Measurements from ENCODE around the gene DNMT1. TPM values are rescaled to one million over a fixed set of nuclear protein-coding genes. Genes with fewer than 3 reads are reported as not detected.

The DNMT1 gene
- polyA plus RNA-seq, 1 experiment: 60.7 TPM

GRCh38 chr19:10187315-10187714, 7.4 kb downstream of the DNMT1 start:
- POLR2A ChIA-PET: no interaction called here
- H3K9me3 ChIP-seq (ENCODE audit: control insufficient read depth, insufficient read depth, low read length): no peaks in the 10 kb centered on the region
- TF ChIP-seq CTCF (IDR thresholded peaks at IDR 0.05; ENCODE audit: low read depth, low read length): no peak
- H3K27me3 ChIP-seq (ENCODE audit: control insufficient read depth, insufficient read depth, low read length): no peaks in the 10 kb centered on the region
- CTCF ChIA-PET: interaction anchor here (0.6 to 1.9 kb wide), 2 partner anchors 63 to 272 kb away, joined by 7 read pairs; no protein-coding TSS in a partner anchor
- no peak overlapping the region for H3K27ac ChIP-seq (ENCODE audit: low read depth, low read length)
- no peak overlapping the region for H3K4me3 ChIP-seq (ENCODE audit: low read depth, low read length)
- DNase-seq (ENCODE audit: low read depth, low spot score): no peak

GRCh38 chr19:10184636-10185035, 10.1 kb downstream of the DNMT1 start:
- POLR2A ChIA-PET: interaction anchor here (0.5 kb wide), 1 partner anchor 45 kb away, joined by 3 read pairs; no protein-coding TSS in a partner anchor
- Histone ChIP-seq H3K27ac (ENCODE audit: low read depth, low read length) (no peak overlapping the region), H3K4me3 (ENCODE audit: low read depth, low read length) (no peak overlapping the region), H3K27me3 (ENCODE audit: control insufficient read depth, insufficient read depth, low read length) (no peaks in the 10 kb centered on the region), H3K9me3 (ENCODE audit: control insufficient read depth, insufficient read depth, low read length) (no peaks in the 10 kb centered on the region)
- no peak for TF ChIP-seq CTCF (IDR thresholded peaks at IDR 0.05; ENCODE audit: low read depth, low read length)
- CTCF ChIA-PET: interaction anchor here (0.6 to 1.5 kb wide), 2 partner anchors 65 to 239 kb away, joined by 5 to 8 read pairs; no protein-coding TSS in a partner anchor
- no peak for DNase-seq (ENCODE audit: low read depth, low spot score)

GRCh38 chr19:10183926-10184325, 10.8 kb downstream of the DNMT1 start:
- Histone ChIP-seq H3K9me3 (ENCODE audit: control insufficient read depth, insufficient read depth, low read length) (no peaks in the 10 kb centered on the region), H3K4me3 (ENCODE audit: low read depth, low read length) (no peak overlapping the region), H3K27ac (ENCODE audit: low read depth, low read length) (no peak overlapping the region), H3K27me3 (ENCODE audit: control insufficient read depth, insufficient read depth, low read length) (no peaks in the 10 kb centered on the region)
- DNase-seq (ENCODE audit: low read depth, low spot score): no peak
- ChIA-PET POLR2A (no interaction called here), CTCF (interaction anchor here (0.6 to 1.5 kb wide), 3 partner anchors 66 to 240 kb away, joined by 3 to 8 read pairs (median 5); no protein-coding TSS in a partner anchor)
- TF ChIP-seq CTCF (IDR thresholded peaks at IDR 0.05; ENCODE audit: low read depth, low read length): no peak

GRCh38 chr19:10182847-10183246, 11.9 kb downstream of the DNMT1 start:
- H3K9me3 ChIP-seq (ENCODE audit: control insufficient read depth, insufficient read depth, low read length): no peaks in the 10 kb centered on the region
- no peaks in the 10 kb centered on the region for H3K27me3 ChIP-seq (ENCODE audit: control insufficient read depth, insufficient read depth, low read length)
- ChIA-PET POLR2A (interaction anchor here (0.6 kb wide), 1 partner anchor 12 kb away, joined by 3 read pairs; no protein-coding TSS in a partner anchor), CTCF (no interaction called here)
- DNase-seq (ENCODE audit: low read depth, low spot score): no peak
- H3K4me3 ChIP-seq (ENCODE audit: low read depth, low read length): no peak overlapping the region
- H3K27ac ChIP-seq (ENCODE audit: low read depth, low read length): no peak overlapping the region
- TF ChIP-seq CTCF (IDR thresholded peaks at IDR 0.05; ENCODE audit: low read depth, low read length): no peak

GRCh38 chr19:10182076-10182475, 12.7 kb downstream of the DNMT1 start:
- no peak for TF ChIP-seq CTCF (IDR thresholded peaks at IDR 0.05; ENCODE audit: low read depth, low read length)
- H3K4me3 ChIP-seq (ENCODE audit: low read depth, low read length): no peak overlapping the region
- ChIA-PET CTCF (interaction anchor here (0.9 to 1.2 kb wide), 3 partner anchors 68 to 252 kb away, joined by 3 to 5 read pairs (median 4); no protein-coding TSS in a partner anchor), POLR2A (interaction anchor here (0.6 kb wide), 1 partner anchor 13 kb away, joined by 3 read pairs; no protein-coding TSS in a partner anchor)
- DNase-seq (ENCODE audit: low read depth, low spot score): no peak
- no peaks in the 10 kb centered on the region for H3K27me3 ChIP-seq (ENCODE audit: control insufficient read depth, insufficient read depth, low read length)
- H3K9me3 ChIP-seq (ENCODE audit: control insufficient read depth, insufficient read depth, low read length): no peaks in the 10 kb centered on the region
- H3K27ac ChIP-seq (ENCODE audit: low read depth, low read length): no peak overlapping the region
